Activated T-helper 1 cell treated with Interleukin-2 at 50 U/mL for 16 hours (primary cell): ENCODE data around the gene KCNJ12.
"Not testable (repeated sequence)": the region's sequence is repeated elsewhere in the genome, so short reads cannot be mapped to it uniquely, and the experiment has no call there.

Source experiments
- DNase-seq: peaks from one replicate; pipeline ENCODE4 v3.0.0-alpha.2; 2020; ENCODE audit warnings: low read depth

KCNJ12 gene

DNA sequence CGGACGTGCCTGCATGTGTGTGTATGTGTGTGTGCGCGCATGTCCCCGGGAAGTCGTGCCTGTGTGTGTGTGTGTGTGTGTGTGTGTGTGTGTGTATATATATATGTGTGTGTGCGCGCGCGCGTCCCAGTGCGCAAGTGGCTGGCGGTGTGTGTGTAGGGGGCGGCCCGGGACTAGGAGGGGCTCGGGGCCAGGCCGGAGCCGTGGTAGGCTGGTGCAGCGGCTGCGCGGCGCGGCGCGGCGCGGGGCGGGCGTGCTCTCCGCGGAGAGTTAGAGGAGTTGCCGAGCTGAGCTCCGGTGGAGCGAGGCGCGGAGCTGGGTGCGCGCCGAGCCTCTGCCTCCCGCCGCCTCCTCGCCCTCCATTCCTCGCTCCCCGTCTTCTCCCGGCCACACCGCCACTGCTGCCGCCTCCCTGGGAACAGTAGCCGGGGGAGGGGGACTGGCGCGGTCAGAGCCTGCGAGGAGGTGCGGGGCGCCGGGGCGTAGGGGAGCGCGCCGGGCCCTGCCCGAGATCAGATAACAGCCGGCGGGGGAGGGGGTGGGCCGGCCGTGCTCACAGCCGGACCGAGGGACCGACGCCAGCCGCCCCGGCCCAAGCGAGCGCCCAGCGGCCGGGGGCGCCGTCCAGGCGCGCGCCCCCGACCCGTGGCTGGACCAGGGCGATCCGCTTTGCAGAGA is at the start of gene KCNJ12:
TSS of gene KCNJ12 (plus strand) at position 277 of the 678 bp plus-strand sequence. CDS start 38,986 bp downstream, outside the sequence.
- DNase-seq, result no peak

DNA sequence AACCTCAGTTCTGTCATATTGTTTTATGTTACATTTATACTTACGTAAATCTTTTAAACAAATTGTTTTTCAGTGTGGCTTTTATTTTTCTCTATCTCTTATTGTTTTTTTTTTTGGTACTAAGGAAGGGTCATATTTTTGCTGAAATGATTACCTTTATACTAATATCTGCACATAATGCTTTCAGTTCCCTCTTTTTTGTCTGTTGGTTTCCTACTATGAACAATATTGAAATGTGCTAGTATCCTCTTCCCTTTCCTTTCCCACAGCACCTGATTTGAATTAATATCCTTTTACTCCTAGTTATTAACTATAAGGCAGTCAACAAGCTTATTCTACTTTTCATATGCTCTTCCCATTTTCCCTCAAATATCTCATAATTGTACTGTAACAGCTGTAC is 48.2 kb upstream of the KCNJ12 start:
- DNase-seq, result not testable (repeated sequence)

DNA sequence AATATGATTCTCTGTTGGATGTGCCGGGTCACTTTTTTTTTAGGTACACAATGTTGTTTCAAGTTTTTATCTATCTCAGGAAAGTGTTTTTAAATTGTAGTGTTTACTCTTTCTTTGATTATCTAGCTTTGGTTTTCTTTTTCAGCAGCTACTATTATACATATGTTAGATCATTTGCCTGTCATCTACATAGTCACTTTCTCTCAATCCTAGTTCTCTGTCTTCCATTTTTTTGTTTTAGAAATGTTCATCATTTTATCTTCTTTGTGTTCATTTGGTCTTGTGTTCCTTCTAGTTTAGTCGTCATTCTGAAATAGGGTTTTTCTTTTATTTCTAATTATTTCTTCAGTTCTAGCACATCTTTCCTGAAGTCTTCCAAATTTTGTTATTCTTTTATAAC is 47.4 kb upstream of the KCNJ12 start:
- DNase-seq, result not testable (repeated sequence)

DNA sequence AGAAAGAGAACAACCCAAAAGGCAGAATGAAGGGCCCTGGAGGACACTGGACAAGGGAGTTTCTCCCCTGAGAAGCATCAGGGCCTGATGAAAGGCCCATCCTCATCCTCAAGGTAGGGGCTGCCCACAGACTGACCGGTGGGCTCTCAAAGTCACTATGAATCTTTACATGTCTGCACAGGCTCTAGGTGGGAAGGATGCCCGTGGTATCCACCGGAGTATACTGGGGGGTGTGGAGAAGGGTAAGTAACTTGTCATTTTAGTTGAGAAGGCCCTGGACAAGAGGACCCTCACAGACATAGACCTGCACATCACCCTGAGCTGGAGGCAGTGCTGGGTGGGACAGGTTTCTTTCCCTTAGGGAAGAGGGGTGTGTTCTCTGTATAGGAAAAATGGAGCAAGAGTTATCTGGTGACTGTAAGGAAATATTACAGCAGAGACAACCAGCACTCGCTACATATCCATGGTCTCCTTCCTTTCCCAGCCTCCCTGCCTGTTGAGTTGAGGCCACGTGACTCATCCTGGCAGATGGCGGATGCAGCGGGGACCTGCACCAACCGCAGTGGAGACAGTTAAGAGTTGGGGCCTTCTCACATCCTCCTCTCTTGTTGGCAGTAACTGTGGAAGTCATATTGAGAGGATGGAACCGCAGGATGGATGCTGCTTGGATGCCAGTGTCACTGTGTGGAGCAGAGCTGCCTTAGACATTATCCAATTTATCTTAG is 45.6 kb upstream of the KCNJ12 start:
- no peak for DNase-seq

DNA sequence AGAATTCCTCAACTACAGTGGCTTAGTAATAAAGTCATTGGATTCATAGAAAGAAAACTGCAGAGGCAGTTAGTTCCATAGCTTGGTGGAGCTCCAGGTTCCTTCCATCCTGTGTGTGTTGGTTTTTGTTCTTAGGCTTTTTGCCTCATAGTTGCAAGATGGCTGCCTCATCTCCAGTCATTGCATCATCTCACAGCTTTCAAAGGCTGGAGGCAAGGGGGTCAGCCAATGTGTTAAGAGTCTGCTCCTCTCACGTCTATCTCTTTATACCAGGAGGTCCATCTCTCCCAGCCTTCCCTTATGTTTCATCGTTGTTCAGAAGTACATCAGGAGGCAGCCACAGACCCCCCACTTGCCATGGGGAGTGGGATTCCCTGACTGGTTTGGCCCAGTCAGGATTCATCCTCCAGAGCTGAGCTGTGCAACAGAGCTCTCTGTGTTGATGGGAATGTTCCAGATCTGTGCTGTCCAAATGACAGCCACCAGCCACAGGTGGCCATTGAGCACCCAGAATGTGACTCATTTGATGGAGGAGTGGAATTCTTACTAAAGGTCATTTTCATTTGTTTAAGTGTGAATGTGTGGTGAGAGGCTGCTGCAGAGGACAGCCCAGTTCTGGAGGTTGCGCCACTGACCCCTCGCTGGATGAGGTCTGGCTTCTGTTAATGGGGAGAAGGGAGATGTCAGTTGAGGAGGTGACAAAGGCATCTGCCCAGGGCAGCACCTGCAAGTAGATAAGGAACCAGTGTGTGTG is 39.4 kb upstream of the KCNJ12 start:
- DNase-seq, result not testable (repeated sequence)

DNA sequence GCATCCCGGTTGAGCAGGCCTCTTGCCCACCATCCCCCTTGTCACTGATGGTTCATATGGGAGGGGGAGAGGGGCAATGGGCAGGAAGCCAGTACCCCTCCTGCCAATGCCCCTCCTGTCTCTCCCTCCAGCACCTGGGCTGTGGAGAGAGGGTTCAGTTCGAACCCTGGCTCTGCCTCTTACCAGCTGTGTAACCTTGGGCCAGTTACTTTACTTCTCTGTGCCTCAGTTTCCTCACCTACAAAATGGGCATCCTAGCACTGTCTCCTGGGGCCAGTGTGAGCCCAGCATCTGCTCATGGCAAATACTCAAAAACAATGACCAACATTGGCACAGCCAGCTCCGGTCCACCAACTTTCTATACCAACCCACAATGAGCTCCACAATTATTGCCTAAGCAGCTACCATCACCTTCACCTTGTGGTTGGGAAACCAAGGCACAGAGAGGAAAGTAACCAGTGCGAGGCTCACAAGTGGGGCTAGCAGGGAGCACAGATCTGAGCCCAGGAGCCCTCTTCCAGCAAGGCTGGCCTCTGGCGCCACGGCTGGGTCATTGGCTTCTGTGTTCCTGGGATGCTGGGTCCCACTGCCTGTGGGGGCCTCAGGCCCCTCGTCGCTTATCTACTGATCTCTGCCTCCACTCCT is 38.1 kb upstream of the KCNJ12 start:
- DNase-seq, result not testable (repeated sequence)

DNA sequence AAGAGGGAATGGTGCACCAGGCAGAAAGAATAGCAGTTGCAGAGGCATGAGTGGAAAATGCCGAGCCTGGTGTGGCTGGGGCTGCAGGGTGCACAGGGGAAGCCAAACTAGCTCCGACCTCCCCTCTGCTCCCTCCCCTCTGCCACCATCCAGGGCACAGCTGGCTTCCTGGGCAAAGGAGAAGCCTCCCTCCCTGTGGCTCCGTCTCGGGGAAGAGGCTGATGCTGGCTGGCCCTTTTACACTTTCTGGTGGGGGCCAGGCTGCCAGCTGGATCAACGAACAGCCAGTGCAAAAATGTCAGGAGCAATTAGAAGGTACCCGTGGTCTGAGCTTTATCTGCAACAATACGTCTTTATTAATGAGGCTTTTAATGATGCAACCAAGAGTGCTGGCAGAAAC is 37.1 kb upstream of the KCNJ12 start:
- no peak for DNase-seq

DNA sequence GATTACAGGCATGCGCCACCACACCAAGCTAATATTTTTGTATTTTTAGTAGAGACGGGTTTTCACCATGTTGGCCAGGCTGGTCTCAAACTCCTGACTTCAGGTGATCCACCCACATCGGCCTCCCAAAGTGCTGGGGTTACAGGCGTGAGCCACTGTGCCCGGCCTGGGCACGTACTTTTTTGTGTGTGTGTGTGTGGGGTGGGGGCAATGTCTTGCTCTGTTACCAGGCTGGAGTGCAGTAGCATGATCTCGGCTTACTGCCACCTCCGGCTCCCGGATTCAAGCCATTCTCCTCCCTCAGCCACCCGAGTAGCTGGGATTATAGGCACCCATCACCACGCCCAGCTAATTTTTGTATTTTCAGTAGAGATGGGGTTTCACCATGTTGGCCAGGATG is 36.6 kb upstream of the KCNJ12 start:
- not testable (repeated sequence) for DNase-seq

DNA sequence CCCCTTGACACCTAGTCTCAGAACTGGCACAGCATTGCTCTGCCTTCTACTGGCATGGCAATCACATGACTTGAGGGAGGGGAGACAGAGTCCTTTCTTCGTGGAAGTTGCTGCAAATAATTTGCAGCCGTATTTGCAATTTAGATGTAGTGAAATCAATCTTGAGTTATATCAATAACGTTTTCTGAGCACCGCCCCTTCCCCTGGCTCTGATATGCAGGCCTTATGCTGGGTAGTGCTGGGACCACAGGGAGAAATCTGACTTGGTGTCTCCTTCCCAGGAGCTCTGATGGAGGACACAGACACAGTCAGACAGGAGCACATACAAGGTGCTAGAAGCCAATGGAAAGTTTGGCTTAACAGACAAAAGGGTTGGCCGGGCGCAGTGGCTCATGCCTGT is 35.8 kb upstream of the KCNJ12 start:
- not testable (repeated sequence) for DNase-seq

DNA sequence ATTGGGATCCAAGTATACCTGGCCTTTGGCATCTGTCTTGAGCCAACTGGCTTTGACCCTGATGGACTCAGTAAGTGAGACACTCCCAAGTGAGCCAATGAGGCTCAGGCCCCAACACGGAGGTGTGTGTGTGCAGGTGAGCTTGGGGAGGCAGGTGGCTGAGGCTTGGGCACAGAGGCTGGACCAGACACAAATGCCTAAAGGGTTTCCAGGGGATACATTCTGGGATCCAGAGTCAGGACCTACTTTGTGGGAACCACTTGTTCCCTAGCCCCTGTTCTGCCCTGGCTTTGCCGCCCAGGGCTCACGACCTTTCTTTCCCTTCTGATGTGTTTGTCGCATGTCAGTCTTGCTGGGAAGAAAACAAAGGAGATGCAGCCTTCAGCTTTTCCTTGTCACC is 34.9 kb upstream of the KCNJ12 start:
- not testable (repeated sequence) for DNase-seq

DNA sequence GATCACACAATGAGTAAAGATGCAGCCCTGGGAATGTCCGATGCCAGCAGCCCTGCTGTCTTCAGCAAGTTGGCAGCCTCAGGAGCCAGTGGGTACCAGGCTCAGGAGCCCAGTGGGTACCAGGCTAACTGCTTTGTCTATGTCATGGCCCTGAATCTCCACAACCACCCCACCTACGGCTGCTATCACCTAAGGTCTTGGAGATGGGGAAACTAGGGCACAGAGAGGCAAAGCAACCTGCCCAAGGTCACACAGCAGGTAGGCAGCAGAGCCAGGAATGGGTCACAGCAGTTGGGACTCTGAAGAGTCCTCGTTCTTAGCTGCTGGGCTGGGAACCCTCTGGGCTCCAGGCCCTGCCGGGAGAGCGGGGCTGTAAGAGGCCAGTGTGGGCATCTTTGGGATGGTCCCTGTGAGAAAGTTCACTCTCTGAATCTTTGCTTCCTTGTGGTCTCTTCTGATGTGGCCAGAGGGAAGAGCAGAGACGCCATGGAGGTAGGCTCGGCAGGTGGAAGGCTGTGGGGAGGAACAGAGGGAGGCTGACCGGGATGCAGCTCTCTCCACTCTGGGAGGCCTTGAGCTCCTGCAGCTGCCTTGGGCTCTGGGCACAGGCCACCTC is 34.1 kb upstream of the KCNJ12 start:
- not testable (repeated sequence) for DNase-seq

DNA sequence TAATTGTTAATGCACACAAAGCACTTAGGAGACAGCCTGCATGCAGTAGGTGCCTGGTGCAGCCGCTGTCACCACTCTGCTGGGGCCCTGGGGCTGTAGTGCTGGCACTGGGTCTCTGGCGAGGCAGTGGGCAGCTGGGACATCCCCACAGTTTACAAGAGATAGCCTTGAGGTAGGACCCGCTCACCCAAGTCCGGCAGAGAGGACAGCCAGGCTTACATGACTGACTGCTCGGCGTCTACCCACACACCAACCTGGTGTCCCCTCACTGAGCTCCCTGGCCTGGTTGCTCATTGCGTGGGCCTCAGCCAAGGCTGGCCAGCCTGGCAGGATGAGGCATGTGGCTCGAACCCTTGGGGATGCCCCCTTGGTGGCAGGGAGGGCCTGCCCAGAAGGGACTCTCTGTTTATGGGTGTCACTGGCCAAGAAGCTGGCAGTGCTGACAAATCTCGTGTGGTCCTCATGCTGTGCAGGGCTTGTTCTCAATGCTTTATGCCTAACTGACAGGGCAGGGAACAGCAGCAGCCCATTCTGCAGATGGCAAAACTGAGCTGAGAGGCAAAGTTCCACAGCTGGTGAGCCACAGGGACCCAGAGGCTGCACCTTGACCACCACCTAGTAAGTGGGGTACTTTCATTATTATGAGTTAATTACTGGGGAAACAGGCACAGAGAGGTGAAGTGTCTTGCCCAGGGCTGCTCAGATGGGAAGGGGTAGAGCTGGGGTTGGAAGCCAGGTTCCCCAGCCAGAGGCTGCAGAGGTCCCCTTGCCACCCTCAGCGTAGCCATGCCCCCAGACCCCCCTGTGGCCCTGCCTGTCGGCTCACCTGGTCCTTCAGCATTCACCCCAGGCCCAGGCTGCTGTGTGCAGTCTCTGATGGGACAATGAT is 32.9 kb upstream of the KCNJ12 start:
- not testable (repeated sequence) for DNase-seq

DNA sequence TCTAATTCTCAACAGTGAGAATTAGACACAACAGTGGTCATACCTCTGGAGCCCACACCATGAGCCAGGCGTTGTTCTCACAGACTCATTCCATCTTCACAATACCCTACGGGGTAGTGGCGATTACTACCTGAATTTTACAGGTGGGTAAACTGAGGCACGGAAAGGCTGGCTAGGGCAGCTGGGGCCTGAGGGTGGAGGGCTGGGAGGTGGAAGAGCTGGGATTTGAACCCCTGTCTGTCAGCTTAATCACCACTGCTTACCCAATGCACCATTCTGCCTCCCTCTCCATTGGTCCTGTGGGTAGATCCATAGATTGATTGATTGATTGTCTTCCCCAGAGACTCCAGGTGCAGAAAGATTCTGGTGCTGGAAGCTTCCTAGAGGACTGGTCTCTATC is 31.4 kb upstream of the KCNJ12 start:
- DNase-seq, result not testable (repeated sequence)

DNA sequence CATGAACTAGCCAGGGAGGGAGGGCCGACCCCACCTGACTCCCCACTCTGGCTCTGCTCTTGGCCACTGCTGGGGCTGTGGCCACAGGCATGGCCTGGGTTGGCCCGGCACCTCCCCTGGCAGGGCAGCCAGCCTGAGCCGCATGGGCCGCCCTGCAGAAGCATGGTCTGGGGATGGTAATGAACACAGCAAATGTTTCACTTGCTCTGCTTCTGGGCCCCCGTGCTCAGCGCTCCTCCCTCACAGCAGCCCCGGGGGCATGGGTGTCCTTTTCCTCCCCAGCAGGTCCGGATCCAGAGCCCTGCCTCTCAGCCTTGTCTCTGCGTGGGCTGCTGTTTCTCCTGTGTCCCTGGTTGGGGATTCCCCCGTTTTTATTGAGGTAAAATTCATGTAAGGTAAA is 30.9 kb upstream of the KCNJ12 start:
- no peak for DNase-seq

DNA sequence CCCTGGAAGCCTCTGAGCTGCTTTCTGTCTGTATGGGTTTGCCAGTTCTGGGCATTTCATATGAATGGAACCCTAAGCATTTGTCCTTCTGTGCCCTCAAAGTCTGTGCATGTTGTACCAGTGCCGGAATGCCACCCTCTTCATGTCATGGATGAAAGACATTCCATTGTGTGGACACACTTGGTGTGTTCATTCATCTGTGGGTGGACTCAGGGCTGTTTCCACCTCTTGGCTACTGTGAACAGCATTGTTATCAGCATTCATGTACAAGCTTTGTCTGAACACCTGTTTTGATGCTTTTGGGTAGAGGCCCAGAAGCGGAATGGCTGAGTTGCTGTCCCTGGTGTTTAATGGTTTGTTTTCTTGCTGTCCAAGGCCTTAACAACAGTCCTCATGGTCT is 30.1 kb upstream of the KCNJ12 start:
- not testable (repeated sequence) for DNase-seq

DNA sequence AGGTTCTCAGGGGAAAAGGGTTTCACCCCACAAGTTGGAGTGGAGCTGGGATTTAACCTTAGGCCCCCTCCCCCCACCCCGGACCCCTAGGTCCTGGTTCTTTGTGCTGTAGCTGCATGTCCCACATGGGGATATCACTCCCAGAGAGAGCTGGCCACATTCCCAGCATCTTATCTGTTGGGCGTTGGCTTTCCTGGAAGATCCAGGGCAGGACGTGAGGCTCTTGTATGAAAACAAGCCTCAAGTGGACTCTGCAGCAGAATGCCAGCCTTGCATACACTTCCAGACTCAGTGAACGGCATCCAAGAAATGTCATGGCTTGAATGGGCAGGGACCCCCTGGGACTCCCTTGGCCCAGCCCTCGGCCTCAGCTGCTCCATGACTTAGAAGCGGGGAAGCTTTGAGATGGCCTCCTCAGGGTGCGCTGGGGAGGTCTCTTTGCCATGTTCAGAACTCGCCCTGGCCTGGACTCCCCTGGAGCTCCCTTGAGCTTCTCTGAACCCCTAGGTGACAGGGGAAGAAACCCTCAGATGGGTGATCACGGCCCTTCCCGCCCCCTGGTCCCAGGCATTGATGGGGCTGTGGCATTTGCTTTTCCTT is 29.4 kb upstream of the KCNJ12 start:
- not testable (repeated sequence) for DNase-seq

DNA sequence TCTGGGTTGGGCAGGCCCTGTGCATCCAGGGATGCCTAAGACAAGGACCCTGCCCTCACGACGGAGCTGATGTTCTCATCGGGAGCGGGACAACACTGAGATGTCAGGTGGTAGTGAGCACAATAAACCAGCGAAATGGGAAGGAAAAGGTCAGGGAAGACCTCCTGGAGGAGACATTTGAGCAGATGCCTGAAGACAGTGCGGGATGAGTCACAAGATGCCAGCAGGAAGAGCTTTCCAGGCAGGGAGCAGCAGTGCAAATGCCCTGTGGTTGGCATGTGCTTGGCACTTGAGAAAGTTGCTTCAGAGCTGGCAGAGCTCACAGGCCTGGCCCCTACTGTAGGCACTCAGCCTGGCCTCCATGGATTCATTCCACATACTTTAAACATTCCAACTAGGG is 28.5 kb upstream of the KCNJ12 start:
- DNase-seq, result not testable (repeated sequence)

DNA sequence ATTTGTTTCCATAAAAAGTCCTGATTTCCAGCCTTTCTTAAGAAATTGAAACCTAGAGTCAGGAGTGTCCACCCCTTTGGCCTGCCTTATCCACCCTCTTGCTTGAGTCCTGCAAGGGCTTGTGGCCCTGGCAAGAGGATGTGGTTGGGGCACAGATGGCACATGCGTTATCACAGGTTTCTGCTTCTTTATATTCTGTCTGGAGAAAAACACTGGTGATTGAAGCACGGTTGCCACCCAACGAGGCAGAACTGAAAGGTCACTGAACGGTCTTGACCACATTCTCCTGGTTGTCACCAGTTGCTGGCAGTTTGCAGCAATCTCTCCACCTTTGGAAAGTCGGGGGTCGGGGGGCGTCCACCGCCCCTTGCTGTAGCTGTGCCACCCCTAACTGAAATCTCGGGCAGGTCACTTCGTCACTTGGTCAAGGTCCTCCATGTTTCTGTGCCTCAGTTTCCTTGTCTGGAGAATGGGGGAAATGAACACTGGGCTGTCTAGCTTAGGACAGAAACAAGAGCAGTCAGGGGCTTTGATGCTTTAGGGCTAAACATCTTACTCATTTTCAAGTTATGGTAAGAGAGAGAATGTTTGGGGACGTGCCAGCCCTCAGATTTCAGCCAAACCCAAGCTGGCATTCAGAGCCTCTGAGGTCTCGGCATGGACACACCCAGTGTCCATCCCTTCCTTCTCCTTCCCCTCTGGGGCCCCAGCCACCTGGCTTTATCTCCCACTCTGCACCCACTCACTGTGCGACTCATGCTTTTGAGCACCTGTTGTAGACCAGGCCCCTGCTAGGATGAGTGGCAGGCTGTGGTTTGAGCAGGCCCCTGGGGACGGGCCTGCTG is 27.9 kb upstream of the KCNJ12 start:
- not testable (repeated sequence) for DNase-seq

DNA sequence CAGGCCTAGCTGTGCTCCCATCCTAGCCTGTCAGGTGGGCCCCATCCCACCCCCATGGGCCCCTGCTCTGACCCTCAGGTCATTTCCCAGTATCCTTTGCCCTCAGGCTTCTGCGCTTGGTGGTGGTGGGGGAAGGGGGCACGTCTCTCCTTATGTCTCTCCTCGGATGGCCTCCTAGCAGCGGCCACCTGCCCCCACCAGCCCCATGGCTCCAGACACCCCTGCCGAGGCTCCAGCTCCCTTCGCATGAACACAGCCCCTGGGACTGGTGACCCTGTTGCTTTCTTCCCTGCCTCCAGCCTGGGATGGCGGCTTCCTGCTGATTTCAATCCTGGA is 27.3 kb upstream of the KCNJ12 start:
- not testable (repeated sequence) for DNase-seq
